WTC11 (cell line): ENCODE data around the gene NXPH4. TPM values are rescaled to one million over a fixed set of nuclear protein-coding genes. Genes with fewer than 3 reads are reported as not detected.

Experiments used
- ATAC-seq: fragments of 200-7000 bp; cut with Tn5 transposase; 2 replicates; pipeline ENCODE4 v1.10.0; 2021; ENCODE audit warnings: mild to moderate bottlenecking, moderate library complexity
- CTCF ChIA-PET: fragments of 300-600 bp; sonication (Branson Sonifier 250); formaldehyde crosslinking; loops from one replicate; lab custom pipeline; 2021; ENCODE audit warnings: antibody characterized with exemption; lab: Charles Lee
- POLR2A ChIA-PET: fragments of 350-600 bp; sonication (Branson Sonifier 250); formaldehyde crosslinking; loops from one replicate; lab custom pipeline; 2021; ENCODE audit warnings: antibody characterized with exemption; lab: Charles Lee
- DNase-seq: peaks from one replicate; pipeline ENCODE4 v3.0.0; 2021; ENCODE audit warnings: low spot score
- H3K27ac Mint-ChIP-seq: 2 replicates; pipeline ENCODE4 v1.8.0; 2021; ENCODE audit warnings: mixed read lengths
- H3K27me3 Mint-ChIP-seq: 2 replicates; pipeline ENCODE4 v1.8.0; 2021; ENCODE audit warnings: low read depth, mild to moderate bottlenecking, moderate library complexity, mixed read lengths
- H3K36me3 Mint-ChIP-seq: 2 replicates; pipeline ENCODE4 v1.8.0; 2021; ENCODE audit warnings: mixed read lengths
- H3K4me1 Mint-ChIP-seq: 2 replicates; pipeline ENCODE4 v1.8.0; 2022; ENCODE audit warnings: mixed read lengths
- H3K4me3 Mint-ChIP-seq: 2 replicates; pipeline ENCODE4 v1.8.0; 2021; ENCODE audit warnings: mild to moderate bottlenecking, moderate library complexity, mixed read lengths
- H3K9me3 Mint-ChIP-seq: 2 replicates; pipeline ENCODE4 v1.8.0; 2021; ENCODE audit warnings: mixed read lengths
- AR ChIP-seq: fragments of 250-450 bp; sonication (Bioruptor Pico); IDR thresholded peaks from 2 replicates; pipeline ENCODE4 v1.9.0; 2021; ENCODE audit warnings: mild to moderate bottlenecking
- CREB1 ChIP-seq: sonication (generic); formaldehyde crosslinking; IDR thresholded peaks from 2 replicates; pipeline ENCODE4 v1.8.0; 2023; ENCODE audit warnings: mild to moderate bottlenecking, missing genetic modification reagents
- CREM ChIP-seq: sonication (generic); formaldehyde crosslinking; IDR thresholded peaks from 2 replicates; pipeline ENCODE4 v1.8.1; 2022; ENCODE audit warnings: mild to moderate bottlenecking, missing genetic modification reagents, moderate library complexity
- GABPB1 ChIP-seq: sonication (generic); formaldehyde crosslinking; IDR thresholded peaks from 2 replicates; pipeline ENCODE4 v1.8.1; 2023; ENCODE audit warnings: mild to moderate bottlenecking, missing genetic modification reagents
- IRF2 ChIP-seq: sonication (generic); formaldehyde crosslinking; IDR thresholded peaks from 2 replicates; pipeline ENCODE4 v1.8.0; 2022; ENCODE audit warnings: low read depth, missing genetic modification reagents, borderline replicate concordance
- JUN ChIP-seq: sonication (generic); formaldehyde crosslinking; IDR thresholded peaks from 2 replicates; pipeline ENCODE4 v1.8.0; 2023; ENCODE audit warnings: mild to moderate bottlenecking, missing genetic modification reagents
- NFE2L1 ChIP-seq: sonication (generic); formaldehyde crosslinking; IDR thresholded peaks from 2 replicates; pipeline ENCODE4 v1.8.1; 2023; ENCODE audit warnings: missing genetic modification reagents
- TEAD1 ChIP-seq: sonication (generic); formaldehyde crosslinking; IDR thresholded peaks from 2 replicates; pipeline ENCODE4 v1.8.0; 2022; ENCODE audit warnings: mild to moderate bottlenecking, missing genetic modification reagents
- ZNF219 ChIP-seq: sonication (generic); formaldehyde crosslinking; IDR thresholded peaks from 2 replicates; pipeline ENCODE4 v1.8.0; 2023; ENCODE audit warnings: missing genetic modification reagents, mild to moderate bottlenecking, borderline replicate concordance
- ZNF232 ChIP-seq: sonication (generic); formaldehyde crosslinking; IDR thresholded peaks from 2 replicates; pipeline ENCODE4 v1.8.0; 2022; ENCODE audit warnings: mild to moderate bottlenecking, missing genetic modification reagents
- ZNF317 ChIP-seq: sonication (generic); formaldehyde crosslinking; IDR thresholded peaks from 2 replicates; pipeline ENCODE4 v1.8.1; 2023; ENCODE audit warnings: low read depth, mild to moderate bottlenecking, moderate library complexity, missing genetic modification reagents, borderline replicate concordance
- ZNF416 ChIP-seq: fragments of 250-450 bp; sonication (Bioruptor Pico); IDR thresholded peaks from 2 replicates; pipeline ENCODE4 v1.9.0; 2021; ENCODE audit warnings: mild to moderate bottlenecking, inconsistent platforms
- total RNA-seq: library from RNA; stranded (reverse); gene quantifications from 3 replicates; pipeline ENCODE4 v1.2.3, GENCODE V29; 2021
- TF ChIP-seq, protein P1 (sequence below): sonication (generic); formaldehyde crosslinking; IDR thresholded peaks from 2 replicates; pipeline ENCODE4 v1.8.0; 2022; ENCODE audit warnings: mild to moderate bottlenecking, missing genetic modification reagents
- TF ChIP-seq, protein P2 (sequence below): sonication (generic); formaldehyde crosslinking; IDR thresholded peaks from 2 replicates; pipeline ENCODE4 v1.8.1; 2022; ENCODE audit warnings: mild to moderate bottlenecking, moderate library complexity, missing genetic modification reagents
- TF ChIP-seq, protein P3 (sequence below): fragments of 250-450 bp; sonication (Bioruptor Pico); IDR thresholded peaks from 2 replicates; pipeline ENCODE4 v1.9.0; 2021; ENCODE audit warnings: moderate library complexity, mild to moderate bottlenecking, inconsistent platforms, borderline replicate concordance
- TF ChIP-seq, protein P4 (sequence below): sonication (generic); formaldehyde crosslinking; IDR thresholded peaks from 2 replicates; pipeline ENCODE4 v1.8.1; 2023; ENCODE audit warnings: mild to moderate bottlenecking, moderate library complexity, missing genetic modification reagents
- TF ChIP-seq, protein P5 (sequence below): fragments of 200-600 bp; IDR thresholded peaks from 2 replicates; pipeline ENCODE4 v1.8.0; 2022; ENCODE audit warnings: antibody characterized with exemption
- TF ChIP-seq, protein P6 (sequence below): sonication (generic); formaldehyde crosslinking; IDR thresholded peaks from 2 replicates; pipeline ENCODE4 v1.8.1; 2023; ENCODE audit warnings: mild to moderate bottlenecking, missing genetic modification reagents, moderate library complexity

NXPH4 gene
- total RNA-seq, 1 experiment from 2014 or later, result 4.9 TPM

DNA sequence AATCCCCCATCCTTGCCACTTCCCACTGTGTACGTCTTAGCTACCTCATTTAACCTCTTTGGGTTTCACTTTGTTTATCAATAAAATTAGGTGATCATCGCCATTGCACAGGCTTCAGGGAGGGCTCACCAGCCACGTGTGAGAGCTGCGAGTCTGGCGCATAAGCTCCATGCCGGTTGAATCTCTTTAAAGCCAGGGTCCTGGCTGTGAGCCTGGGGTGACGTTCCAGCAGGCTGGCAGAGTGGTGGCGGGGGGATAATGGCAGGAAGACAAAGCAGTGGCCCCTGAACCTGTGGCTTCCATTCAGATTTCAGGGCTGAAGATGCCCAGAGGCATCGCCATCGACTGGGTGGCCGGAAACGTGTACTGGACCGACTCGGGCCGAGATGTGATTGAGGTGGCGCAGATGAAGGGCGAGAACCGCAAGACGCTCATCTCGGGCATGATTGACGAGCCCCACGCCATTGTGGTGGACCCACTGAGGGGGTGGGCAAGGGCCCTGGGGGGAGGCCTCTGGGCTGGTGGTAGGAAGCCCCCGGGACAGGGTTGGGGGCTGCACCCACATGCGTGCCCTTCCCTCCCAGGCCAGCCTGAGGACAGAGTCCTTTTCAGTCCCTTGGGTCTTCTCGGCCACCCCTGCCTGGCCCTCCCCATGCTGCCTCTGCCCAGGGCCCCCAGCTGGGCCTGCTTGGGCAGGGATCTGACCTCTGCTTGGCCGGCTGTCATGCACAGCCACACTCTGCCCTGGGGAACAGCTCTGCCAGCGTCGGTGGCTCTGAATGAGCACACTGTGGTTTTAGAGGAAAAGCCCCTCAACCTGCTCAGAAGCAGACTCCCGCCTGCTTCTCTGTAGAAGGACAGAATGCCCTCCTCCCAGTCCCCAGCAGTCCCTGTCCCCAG lies 8.6 kb upstream of the NXPH4 start (continued):
- TF ChIP-seq, protein P1, sequence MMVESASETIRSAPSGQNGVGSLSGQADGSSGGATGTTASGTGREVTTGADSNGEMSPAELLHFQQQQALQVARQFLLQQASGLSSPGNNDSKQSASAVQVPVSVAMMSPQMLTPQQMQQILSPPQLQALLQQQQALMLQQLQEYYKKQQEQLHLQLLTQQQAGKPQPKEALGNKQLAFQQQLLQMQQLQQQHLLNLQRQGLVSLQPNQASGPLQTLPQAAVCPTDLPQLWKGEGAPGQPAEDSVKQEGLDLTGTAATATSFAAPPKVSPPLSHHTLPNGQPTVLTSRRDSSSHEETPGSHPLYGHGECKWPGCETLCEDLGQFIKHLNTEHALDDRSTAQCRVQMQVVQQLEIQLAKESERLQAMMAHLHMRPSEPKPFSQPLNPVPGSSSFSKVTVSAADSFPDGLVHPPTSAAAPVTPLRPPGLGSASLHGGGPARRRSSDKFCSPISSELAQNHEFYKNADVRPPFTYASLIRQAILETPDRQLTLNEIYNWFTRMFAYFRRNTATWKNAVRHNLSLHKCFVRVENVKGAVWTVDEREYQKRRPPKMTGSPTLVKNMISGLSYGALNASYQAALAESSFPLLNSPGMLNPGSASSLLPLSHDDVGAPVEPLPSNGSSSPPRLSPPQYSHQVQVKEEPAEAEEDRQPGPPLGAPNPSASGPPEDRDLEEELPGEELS, result no peak
- no peak for TF ChIP-seq GABPB1
- TF ChIP-seq, protein P2, sequence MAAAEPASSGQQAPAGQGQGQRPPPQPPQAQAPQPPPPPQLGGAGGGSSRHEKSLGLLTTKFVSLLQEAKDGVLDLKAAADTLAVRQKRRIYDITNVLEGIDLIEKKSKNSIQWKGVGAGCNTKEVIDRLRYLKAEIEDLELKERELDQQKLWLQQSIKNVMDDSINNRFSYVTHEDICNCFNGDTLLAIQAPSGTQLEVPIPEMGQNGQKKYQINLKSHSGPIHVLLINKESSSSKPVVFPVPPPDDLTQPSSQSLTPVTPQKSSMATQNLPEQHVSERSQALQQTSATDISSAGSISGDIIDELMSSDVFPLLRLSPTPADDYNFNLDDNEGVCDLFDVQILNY, result no peak
- TF ChIP-seq ZNF232 (CRISPR knock-in tag), result no peak
- TF ChIP-seq, protein P3, sequence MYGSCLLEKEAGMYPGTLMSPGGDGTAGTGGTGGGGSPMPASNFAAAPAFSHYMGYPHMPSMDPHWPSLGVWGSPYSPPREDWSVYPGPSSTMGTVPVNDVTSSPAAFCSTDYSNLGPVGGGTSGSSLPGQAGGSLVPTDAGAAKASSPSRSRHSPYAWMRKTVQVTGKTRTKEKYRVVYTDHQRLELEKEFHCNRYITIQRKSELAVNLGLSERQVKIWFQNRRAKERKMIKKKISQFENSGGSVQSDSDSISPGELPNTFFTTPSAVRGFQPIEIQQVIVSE, result no peak
- no peak for TF ChIP-seq AR
- no peak for TF ChIP-seq TEAD1 (CRISPR knock-in tag)

GRCh38 chr12:57208631-57209282 lies 7.8 kb upstream of the NXPH4 start:
- ChIA-PET POLR2A (no interaction called here), CTCF (no interaction called here)
- no peaks in the 10 kb centered on the region for H3K9me3 Mint-ChIP-seq
- peaks cover 35% of the 10 kb centered on the region for H3K36me3 Mint-ChIP-seq
- TF ChIP-seq ZNF416 (CRISPR knock-in tag) (no peak), CREM (no peak), ZNF317 (CRISPR knock-in tag) (no peak), JUN (CRISPR knock-in tag) (no peak), IRF2 (no peak)
- TF ChIP-seq, protein P4, sequence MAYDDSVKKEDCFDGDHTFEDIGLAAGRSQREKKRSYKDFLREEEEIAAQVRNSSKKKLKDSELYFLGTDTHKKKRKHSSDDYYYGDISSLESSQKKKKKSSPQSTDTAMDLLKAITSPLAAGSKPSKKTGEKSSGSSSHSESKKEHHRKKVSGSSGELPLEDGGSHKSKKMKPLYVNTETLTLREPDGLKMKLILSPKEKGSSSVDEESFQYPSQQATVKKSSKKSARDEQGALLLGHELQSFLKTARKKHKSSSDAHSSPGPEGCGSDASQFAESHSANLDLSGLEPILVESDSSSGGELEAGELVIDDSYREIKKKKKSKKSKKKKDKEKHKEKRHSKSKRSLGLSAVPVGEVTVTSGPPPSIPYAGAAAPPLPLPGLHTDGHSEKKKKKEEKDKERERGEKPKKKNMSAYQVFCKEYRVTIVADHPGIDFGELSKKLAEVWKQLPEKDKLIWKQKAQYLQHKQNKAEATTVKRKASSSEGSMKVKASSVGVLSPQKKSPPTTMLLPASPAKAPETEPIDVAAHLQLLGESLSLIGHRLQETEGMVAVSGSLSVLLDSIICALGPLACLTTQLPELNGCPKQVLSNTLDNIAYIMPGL (CRISPR knock-in tag), result no peak
- H3K27me3 Mint-ChIP-seq, result peaks cover 5% of the 10 kb centered on the region
- H3K4me3 Mint-ChIP-seq, result no peak overlapping the region
- DNase-seq (no peak), ATAC-seq (no peak)
- peak overlapping the region; percentile 66; the same call in 1 of the 2 replicates for H3K27ac Mint-ChIP-seq
- peaks cover 10% of the 10 kb centered on the region for H3K4me1 Mint-ChIP-seq

DNA sequence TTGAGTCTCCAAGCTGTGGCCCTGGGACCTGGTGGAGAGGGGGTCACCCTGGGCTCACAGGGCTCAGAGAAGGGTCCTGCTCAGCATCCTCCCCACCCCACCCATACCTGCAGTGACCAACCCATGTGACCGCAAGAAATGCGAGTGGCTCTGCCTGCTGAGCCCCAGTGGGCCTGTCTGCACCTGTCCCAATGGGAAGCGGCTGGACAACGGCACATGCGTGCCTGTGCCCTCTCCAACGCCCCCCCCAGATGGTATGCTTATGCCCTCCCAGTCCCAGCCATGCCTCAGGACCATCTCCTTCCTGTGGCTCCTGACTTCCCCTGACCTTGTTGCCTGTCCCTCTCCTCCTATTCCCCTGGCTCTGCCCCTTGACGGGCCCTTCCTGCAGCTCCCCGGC lies 6.7 kb upstream of the NXPH4 start:
- H3K27ac Mint-ChIP-seq, result no peak overlapping the region
- H3K4me3 Mint-ChIP-seq, result no peak overlapping the region
- DNase-seq (no peak), ATAC-seq (no peak)
- CTCF ChIA-PET, result no interaction called here
- H3K4me1 Mint-ChIP-seq, result peaks cover 21% of the 10 kb centered on the region
- H3K36me3 Mint-ChIP-seq, result peaks cover 28% of the 10 kb centered on the region
- POLR2A ChIA-PET, result no interaction called here
- H3K9me3 Mint-ChIP-seq, result no peaks in the 10 kb centered on the region
- peaks cover 17% of the 10 kb centered on the region for H3K27me3 Mint-ChIP-seq
- TF ChIP-seq ZNF219 (CRISPR knock-in tag) (no peak), AR (no peak), CREB1 (no peak), TEAD1 (CRISPR knock-in tag) (no peak), NFE2L1 (CRISPR knock-in tag) (no peak)
- TF ChIP-seq, protein P5, sequence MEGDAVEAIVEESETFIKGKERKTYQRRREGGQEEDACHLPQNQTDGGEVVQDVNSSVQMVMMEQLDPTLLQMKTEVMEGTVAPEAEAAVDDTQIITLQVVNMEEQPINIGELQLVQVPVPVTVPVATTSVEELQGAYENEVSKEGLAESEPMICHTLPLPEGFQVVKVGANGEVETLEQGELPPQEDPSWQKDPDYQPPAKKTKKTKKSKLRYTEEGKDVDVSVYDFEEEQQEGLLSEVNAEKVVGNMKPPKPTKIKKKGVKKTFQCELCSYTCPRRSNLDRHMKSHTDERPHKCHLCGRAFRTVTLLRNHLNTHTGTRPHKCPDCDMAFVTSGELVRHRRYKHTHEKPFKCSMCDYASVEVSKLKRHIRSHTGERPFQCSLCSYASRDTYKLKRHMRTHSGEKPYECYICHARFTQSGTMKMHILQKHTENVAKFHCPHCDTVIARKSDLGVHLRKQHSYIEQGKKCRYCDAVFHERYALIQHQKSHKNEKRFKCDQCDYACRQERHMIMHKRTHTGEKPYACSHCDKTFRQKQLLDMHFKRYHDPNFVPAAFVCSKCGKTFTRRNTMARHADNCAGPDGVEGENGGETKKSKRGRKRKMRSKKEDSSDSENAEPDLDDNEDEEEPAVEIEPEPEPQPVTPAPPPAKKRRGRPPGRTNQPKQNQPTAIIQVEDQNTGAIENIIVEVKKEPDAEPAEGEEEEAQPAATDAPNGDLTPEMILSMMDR, result no peak
- TF ChIP-seq, protein P6, sequence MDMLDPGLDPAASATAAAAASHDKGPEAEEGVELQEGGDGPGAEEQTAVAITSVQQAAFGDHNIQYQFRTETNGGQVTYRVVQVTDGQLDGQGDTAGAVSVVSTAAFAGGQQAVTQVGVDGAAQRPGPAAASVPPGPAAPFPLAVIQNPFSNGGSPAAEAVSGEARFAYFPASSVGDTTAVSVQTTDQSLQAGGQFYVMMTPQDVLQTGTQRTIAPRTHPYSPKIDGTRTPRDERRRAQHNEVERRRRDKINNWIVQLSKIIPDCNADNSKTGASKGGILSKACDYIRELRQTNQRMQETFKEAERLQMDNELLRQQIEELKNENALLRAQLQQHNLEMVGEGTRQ (CRISPR knock-in tag), result no peak
